Sigmoid colon (tissue), 7 donors: Measurements from ENCODE around the gene KCNH1. TPM values are rescaled to one million over a fixed set of nuclear protein-coding genes. Genes with fewer than 3 reads are reported as not detected.

Experiments
- DNase-seq: peaks from one replicate; pipeline ENCODE4 v3.0.0-alpha.2; 2019
- H3K27ac ChIP-seq, 4 donors: fragments of 200-600 bp; sonication (generic); one replicate each; pipeline ENCODE4 v1.5.1; 2016 to 2019; ENCODE audit warnings: mild to moderate bottlenecking in 1 of 4
- H3K27me3 ChIP-seq, 3 donors: fragments of 200-600 bp; sonication (generic); one replicate each; pipeline ENCODE4 v1.5.1; 2019; ENCODE audit warnings: mild to moderate bottlenecking in 1 of 3
- H3K36me3 ChIP-seq, 4 donors: fragments of 200-600 bp; sonication (generic); one replicate each; pipeline ENCODE4 v1.5.1; 2016 to 2019
- H3K4me1 ChIP-seq, 4 donors: fragments of 200-600 bp; sonication (generic); one replicate each; pipeline ENCODE4 v1.5.1; 2017 to 2019
- H3K4me3 ChIP-seq, 4 donors: fragments of 200-600 bp; sonication (generic); one replicate each; pipeline ENCODE4 v1.5.1; 2017 to 2019; ENCODE audit warnings: mild to moderate bottlenecking in 2 of 4, moderate library complexity in 1 of 4
- H3K9me3 ChIP-seq, 4 donors: fragments of 200-600 bp in 3 of 4; sonication (generic) in 3 of 4; one replicate each; pipeline versions ENCODE4 v1.5.1 to v1.6.1; 2013 to 2019
- EP300 ChIP-seq, 4 donors: sonication (generic); formaldehyde crosslinking; IDR thresholded peaks; one replicate each; pipeline ENCODE4 v1.6.1; 2017; ENCODE audit warnings: antibody characterized with exemption in 4 of 4
- POLR2A ChIP-seq, 2 donors: fragments of 450-650 bp; IDR thresholded peaks; one replicate each; pipeline ENCODE4 v1.6.1; 2016; ENCODE audit warnings: antibody characterized with exemption in 2 of 2, mild to moderate bottlenecking in 2 of 2, moderate library complexity in 2 of 2
- POLR2AphosphoS5 ChIP-seq, 4 donors: sonication (generic); formaldehyde crosslinking; IDR thresholded peaks; one replicate each; pipeline ENCODE4 v1.6.1; 2017; ENCODE audit warnings: antibody characterized with exemption in 4 of 4
- WGBS, 2 donors: extraction: QIAGEN DNeasy Blood & Tissue Kit; methylation state at CpG; one replicate each; pipeline ENCODE4 v1.1.7; 2013; 5-methylcytosine and 5-hydroxymethylcytosine counted together
- intact Hi-C: fragments of 100-400 bp; cut with DNase I; formaldehyde crosslinking; loops from one replicate; pipeline ENCODE4 v1.15.1; 2023
- polyA plus RNA-seq, 3 donors: library from polyadenylated mRNA; stranded (reverse); fragments of 200-250 nt; gene quantifications; one replicate each; pipeline ENCODE4 v1.2.3, GENCODE V29; 2013
- total RNA-seq, 4 donors: library from RNA; depleted of rRNA; stranded (reverse); fragments of >200 nt; gene quantifications; one replicate each; pipeline ENCODE4 v1.1.0, GENCODE V29; 2016
- TF ChIP-seq, protein P1 (sequence below), 4 experiments: fragments of 450-650 bp in 3 of 4; fragments of 200-600 bp in 1 of 4; IDR thresholded peaks; one replicate each; pipeline ENCODE4 v1.5.1; 2016 to 2019; ENCODE audit warnings: antibody characterized with exemption in 4 of 4, mild to moderate bottlenecking in 3 of 4, moderate library complexity in 2 of 4
- donor health status: healthy with polysubstance abuse.
- donor health status: Bipolar disorder and iron deficiency.
- donor health status: healthy.

Gene KCNH1
- total and polyA plus RNA-seq, 7 donors = 0.23 to 3.1 (median 0.55) TPM; not detected in 2

DNA sequence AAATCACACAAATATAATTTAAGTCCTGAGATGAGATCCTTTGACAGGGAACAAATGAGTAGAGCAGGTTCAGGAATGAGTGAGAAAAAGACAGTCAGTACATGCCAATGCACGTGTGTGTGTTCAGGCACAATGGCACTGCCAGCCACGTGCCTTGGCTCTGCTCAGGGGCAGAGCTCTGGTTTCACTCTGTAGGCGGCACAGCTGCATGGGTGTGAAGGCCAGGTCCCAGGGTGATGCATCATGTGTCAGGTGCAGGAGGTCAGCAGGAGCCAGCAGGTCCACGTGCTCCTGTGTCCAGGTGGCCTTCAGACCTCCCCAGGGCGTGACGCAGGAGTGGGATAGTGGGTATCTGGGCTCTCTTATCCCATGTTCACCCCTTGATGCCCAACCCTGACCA, 386.1 kb downstream of the KCNH1 start:
- no peaks in the 10 kb centered on the region for H3K9me3 ChIP-seq
- no peaks in the 10 kb centered on the region for H3K4me1 ChIP-seq
- no peak overlapping the region for H3K27ac ChIP-seq
- WGBS, 2 donors = 64 to 77% methylated on average over 6 of the region's 6 CpGs
- H3K36me3 ChIP-seq = no peaks in the 10 kb centered on the region
- DNase-seq = no peak
- H3K27me3 ChIP-seq = no peaks in the 10 kb centered on the region
- intact Hi-C loops = no loop called here
- TF ChIP-seq EP300 (IDR thresholded peaks at IDR 0.05) (no peak), POLR2AphosphoS5 (IDR thresholded peaks at IDR 0.05) (no peak), POLR2A (IDR thresholded peaks at IDR 0.05) (no peak)
- TF ChIP-seq, protein P1, sequence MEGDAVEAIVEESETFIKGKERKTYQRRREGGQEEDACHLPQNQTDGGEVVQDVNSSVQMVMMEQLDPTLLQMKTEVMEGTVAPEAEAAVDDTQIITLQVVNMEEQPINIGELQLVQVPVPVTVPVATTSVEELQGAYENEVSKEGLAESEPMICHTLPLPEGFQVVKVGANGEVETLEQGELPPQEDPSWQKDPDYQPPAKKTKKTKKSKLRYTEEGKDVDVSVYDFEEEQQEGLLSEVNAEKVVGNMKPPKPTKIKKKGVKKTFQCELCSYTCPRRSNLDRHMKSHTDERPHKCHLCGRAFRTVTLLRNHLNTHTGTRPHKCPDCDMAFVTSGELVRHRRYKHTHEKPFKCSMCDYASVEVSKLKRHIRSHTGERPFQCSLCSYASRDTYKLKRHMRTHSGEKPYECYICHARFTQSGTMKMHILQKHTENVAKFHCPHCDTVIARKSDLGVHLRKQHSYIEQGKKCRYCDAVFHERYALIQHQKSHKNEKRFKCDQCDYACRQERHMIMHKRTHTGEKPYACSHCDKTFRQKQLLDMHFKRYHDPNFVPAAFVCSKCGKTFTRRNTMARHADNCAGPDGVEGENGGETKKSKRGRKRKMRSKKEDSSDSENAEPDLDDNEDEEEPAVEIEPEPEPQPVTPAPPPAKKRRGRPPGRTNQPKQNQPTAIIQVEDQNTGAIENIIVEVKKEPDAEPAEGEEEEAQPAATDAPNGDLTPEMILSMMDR (IDR thresholded peaks at IDR 0.05) = no peak
- H3K4me3 ChIP-seq = no peak overlapping the region

DNA sequence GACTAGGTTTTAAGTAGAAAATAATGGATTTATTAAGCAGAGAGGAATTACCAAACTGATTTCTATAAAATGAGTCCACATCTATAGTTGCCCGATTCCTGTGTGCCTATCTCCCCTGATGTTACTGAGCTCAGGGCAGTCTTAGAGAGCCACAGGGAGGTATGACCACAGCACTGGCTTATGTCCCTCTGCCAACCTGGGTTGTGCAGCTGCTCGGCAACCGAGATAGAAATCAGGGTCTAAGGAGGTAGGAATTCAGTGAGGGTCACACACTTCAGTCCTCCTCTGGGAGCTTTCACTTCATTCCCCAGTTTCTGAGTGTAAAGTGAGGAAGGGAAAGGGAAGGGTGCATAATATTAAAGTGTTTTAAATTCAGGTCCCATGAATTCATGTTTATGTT, 386.8 kb downstream of the KCNH1 start:
- H3K4me3 ChIP-seq = no peak overlapping the region
- intact Hi-C loops = no loop called here
- 80 to 85% methylated on average over 3 of the region's 3 CpGs for WGBS, 2 donors
- H3K27ac ChIP-seq = no peak overlapping the region
- H3K36me3 ChIP-seq = no peaks in the 10 kb centered on the region
- no peaks in the 10 kb centered on the region for H3K4me1 ChIP-seq
- TF ChIP-seq POLR2A (IDR thresholded peaks at IDR 0.05) = no peak
- no peak for TF ChIP-seq EP300 (IDR thresholded peaks at IDR 0.05)
- TF ChIP-seq, protein P1 (IDR thresholded peaks at IDR 0.05) = no peak
- no peak for TF ChIP-seq POLR2AphosphoS5 (IDR thresholded peaks at IDR 0.05)
- DNase-seq = no peak
- no peaks in the 10 kb centered on the region for H3K27me3 ChIP-seq
- H3K9me3 ChIP-seq = no peaks in the 10 kb centered on the region

DNA sequence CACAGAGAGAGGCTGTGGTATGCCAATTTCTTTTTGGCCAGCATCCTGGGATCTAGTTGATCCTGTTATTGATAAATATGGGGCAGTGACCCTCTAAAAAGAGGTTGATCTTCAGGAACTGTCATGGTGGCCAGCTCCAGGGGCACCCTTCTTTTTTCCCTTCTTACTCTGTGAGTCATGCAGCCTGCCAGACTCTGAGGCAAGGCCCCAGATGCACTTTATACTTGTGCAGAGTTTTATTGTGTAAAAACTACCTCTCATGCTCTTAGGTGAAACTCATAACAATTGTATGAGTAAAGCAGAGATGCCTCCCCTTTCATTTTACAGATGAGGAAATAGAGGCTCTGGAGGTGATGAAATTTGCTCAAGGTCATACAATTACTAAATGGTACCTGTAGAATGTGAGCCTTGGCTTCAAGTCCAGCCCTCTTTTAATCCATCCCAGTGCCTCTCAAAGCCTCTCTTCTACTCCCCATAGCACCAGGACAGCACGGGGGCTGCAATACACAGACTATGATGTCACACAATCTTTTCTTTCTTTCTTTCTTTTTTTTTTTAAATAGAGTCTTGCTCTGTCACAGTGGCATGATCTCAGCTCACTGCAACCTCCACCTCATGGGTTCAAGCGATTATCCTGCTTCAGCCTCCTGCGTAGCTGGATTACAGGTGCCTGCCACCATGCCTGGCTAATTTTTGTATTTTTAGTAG, 387.8 kb downstream of the KCNH1 start:
- intact Hi-C loops = no loop called here
- H3K4me1 ChIP-seq = no peaks in the 10 kb centered on the region
- H3K36me3 ChIP-seq = no peaks in the 10 kb centered on the region
- no peaks in the 10 kb centered on the region for H3K9me3 ChIP-seq
- DNase-seq = no peak
- no peak overlapping the region for H3K4me3 ChIP-seq
- 64 to 84% methylated on average over 3 of the region's 3 CpGs for WGBS, 2 donors
- no peak overlapping the region for H3K27ac ChIP-seq
- no peaks in the 10 kb centered on the region for H3K27me3 ChIP-seq
- no peak for TF ChIP-seq POLR2AphosphoS5 (IDR thresholded peaks at IDR 0.05)
- TF ChIP-seq EP300 (IDR thresholded peaks at IDR 0.05) = no peak
- no peak for TF ChIP-seq POLR2A (IDR thresholded peaks at IDR 0.05)
- TF ChIP-seq, protein P1 (IDR thresholded peaks at IDR 0.05) = no peak

DNA sequence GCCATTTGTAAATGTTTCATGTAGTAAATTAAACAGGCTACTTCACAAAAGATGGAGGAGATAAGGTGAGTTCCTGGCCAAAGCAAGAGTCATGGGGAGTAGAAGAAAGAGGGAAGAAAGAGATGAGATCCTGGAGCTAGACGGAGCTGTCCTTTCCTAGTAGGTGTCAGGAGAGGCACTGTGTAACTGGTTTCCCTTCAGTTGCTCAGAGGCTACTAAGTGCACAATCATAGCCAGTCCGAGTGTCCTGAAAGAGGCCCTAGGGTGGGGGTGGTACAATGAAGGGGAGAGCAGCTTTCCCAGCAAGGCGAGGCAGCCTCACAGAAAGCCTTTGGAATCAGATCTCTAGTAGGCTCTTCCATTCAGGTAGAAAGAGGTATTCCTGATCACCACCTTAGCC, 390.9 kb downstream of the KCNH1 start:
- no peaks in the 10 kb centered on the region for H3K36me3 ChIP-seq
- no peak overlapping the region for H3K4me3 ChIP-seq
- WGBS, 2 donors = 67 to 80% methylated on average over 3 of the region's 3 CpGs
- H3K27me3 ChIP-seq = no peaks in the 10 kb centered on the region
- H3K27ac ChIP-seq = no peak overlapping the region
- no peaks in the 10 kb centered on the region for H3K9me3 ChIP-seq
- DNase-seq = no peak
- intact Hi-C loops = no loop called here
- TF ChIP-seq POLR2AphosphoS5 (IDR thresholded peaks at IDR 0.05) (no peak), POLR2A (IDR thresholded peaks at IDR 0.05) (no peak), EP300 (IDR thresholded peaks at IDR 0.05) (no peak)
- TF ChIP-seq, protein P1 (IDR thresholded peaks at IDR 0.05) = no peak
- H3K4me1 ChIP-seq = no peaks in the 10 kb centered on the region

DNA sequence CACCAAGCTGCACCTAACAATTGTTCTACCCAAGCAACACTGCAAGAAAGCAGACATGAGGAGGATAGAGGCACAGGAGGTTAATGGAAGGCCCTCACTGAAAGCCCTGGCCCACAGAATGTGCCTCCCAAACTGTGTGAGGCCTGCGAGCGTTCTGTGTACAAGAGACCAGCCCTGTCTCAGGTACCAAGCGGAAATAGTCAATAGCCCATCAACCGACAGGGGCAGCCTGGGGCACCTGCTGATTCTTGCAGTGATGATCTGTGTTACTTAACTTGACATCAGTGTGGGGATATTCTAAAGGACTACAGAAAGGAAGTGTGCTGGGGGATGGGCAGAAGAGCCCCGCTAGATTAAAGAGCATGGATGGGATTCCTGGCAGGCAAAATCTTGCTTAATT, 392.4 kb downstream of the KCNH1 start:
- no peaks in the 10 kb centered on the region for H3K9me3 ChIP-seq
- H3K27me3 ChIP-seq = no peaks in the 10 kb centered on the region
- no peak overlapping the region for H3K4me3 ChIP-seq
- intact Hi-C loops = no loop called here
- H3K27ac ChIP-seq = no peak overlapping the region
- TF ChIP-seq, protein P1 (IDR thresholded peaks at IDR 0.05) = no peak
- TF ChIP-seq POLR2A (IDR thresholded peaks at IDR 0.05) = no peak
- no peak for TF ChIP-seq POLR2AphosphoS5 (IDR thresholded peaks at IDR 0.05)
- TF ChIP-seq EP300 (IDR thresholded peaks at IDR 0.05) = no peak
- no peaks in the 10 kb centered on the region for H3K4me1 ChIP-seq
- no peak for DNase-seq
- H3K36me3 ChIP-seq = no peaks in the 10 kb centered on the region
- WGBS, 2 donors = 83 to 96% methylated on average over 5 of the region's 5 CpGs
